Activated naive CD8-positive, alpha-beta T cell treated with anti-CD3 and anti-CD28 coated beads, Interleukin-2, amount 10 ng/mL, durations not matched to agents 7 days and 5 days (primary cell): ENCODE results near the gene CCDC81. TPM values are rescaled to one million over a fixed set of nuclear protein-coding genes. Genes with fewer than 3 reads are reported as not detected.
"Not testable (repeated sequence)": the region's sequence is repeated elsewhere in the genome, so short reads cannot be mapped to it uniquely, and the experiment has no call there.

ENCODE experiments used
- ATAC-seq: fragments of 150-1000 bp; cut with Tn5 transposase; one replicate; pipeline ENCODE4 v1.10.0; 2021; ENCODE audit warnings: low read depth, moderate library complexity
- POLR2A ChIA-PET: fragments of 350-600 bp; sonication (Branson Sonifier 250); formaldehyde crosslinking; loops from one replicate; lab custom pipeline; 2021; ENCODE audit warnings: antibody characterized with exemption; lab: Charles Lee
- DNase-seq: peaks from one replicate; pipeline ENCODE4 v3.0.0; 2021
- H3K27ac Mint-ChIP-seq: one replicate; pipeline ENCODE4 v1.8.0; 2022; ENCODE audit warnings: mild to moderate bottlenecking, mixed read lengths
- H3K27me3 Mint-ChIP-seq: one replicate; pipeline ENCODE4 v1.8.0; 2022; ENCODE audit warnings: mild to moderate bottlenecking, moderate library complexity, mixed read lengths
- H3K36me3 Mint-ChIP-seq: one replicate; pipeline ENCODE4 v1.8.0; 2021; ENCODE audit warnings: mild to moderate bottlenecking, mixed read lengths
- H3K4me1 Mint-ChIP-seq: one replicate; pipeline ENCODE4 v1.8.0; 2021; ENCODE audit warnings: mixed read lengths
- H3K4me3 Mint-ChIP-seq: one replicate; pipeline ENCODE4 v1.8.0; 2022; ENCODE audit warnings: mild to moderate bottlenecking, moderate library complexity, mixed read lengths
- H3K9me3 Mint-ChIP-seq: one replicate; pipeline ENCODE4 v1.8.0; 2021; ENCODE audit warnings: mixed read lengths
- total RNA-seq, 2 experiments: library from RNA; stranded (reverse); gene quantifications; one replicate each; pipeline ENCODE4 v1.2.3, GENCODE V29; 2021

Gene CCDC81
- under 1 TPM; 0.39 to 0.43 TPM for total RNA-seq

DNA sequence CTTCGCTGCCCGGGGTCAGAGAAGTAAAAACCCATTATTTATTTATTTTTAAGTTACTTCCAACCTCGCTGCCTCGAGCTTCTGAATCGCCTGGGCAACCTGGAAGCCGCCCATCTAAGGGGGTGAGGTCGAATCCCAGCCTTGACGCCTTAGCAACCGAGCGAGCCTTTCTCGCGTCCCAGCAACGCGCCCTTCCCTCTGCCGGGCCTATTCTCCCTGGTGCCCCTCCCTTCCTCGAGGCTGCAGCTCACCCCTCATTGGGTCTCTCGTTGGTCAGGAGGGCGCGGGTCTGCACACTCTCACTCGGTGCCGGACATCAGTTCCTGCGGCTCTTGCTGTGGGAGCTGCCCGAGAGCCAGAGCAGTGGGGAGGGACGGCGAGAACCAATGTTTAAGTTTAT, at the start of gene CCDC81:
TSS of gene CCDC81 (plus strand) at position 302 of the 400 bp plus-strand sequence. CDS start 277 bp downstream, outside the sequence.
- DNase-seq (no peak), ATAC-seq (no peak)
- Mint-ChIP-seq H3K27ac (no peak within 1 kb of the TSS), H3K27me3 (peaks cover 2% of the 10 kb centered on the region), H3K9me3 (peaks cover 8% of the 10 kb centered on the region), H3K4me1 (peaks cover 13% of the 10 kb centered on the region), H3K36me3 (peaks cover 2% of the 10 kb centered on the region), H3K4me3 (no peak within 1 kb of the TSS)
- POLR2A ChIA-PET: no interaction called here

DNA sequence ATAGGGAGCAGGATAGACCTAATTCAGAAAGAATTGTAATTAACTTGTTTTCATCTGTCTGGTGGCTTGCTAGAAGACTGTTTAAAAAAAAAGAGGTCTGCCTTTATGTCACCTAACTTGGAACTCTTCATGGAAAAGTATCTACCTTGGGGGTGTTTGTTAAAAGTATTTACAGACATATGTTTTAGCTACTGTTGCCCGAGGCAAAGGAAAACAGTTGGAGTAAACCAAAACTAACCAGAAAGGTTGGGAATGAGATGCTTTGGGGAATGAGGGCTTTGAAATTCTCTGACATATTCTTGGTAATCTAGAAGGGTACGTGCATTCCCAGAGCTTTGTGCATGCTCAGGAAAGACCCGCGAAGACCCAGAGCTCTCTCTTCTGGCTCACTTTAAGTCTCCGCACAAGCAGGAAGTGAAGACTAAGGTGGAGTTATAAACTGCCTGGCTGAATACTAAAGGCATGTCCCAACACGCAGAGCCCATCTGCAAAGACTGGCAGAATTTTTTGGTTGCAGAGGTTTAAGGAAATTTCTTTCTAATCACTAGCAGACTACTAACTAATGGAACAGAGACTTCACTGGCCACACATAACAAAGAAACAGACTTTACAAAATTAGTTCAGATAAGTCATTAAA, 39.4 kb upstream of the CCDC81 start:
- DNase-seq: no peak
- Mint-ChIP-seq H3K4me1 (peaks cover 4% of the 10 kb centered on the region), H3K36me3 (peaks cover 60% of the 10 kb centered on the region), H3K4me3 (no peak overlapping the region), H3K27me3 (no peaks in the 10 kb centered on the region), H3K9me3 (peaks cover 3% of the 10 kb centered on the region), H3K27ac (no peak overlapping the region)
- ATAC-seq: no peak
- POLR2A ChIA-PET: no interaction called here

DNA sequence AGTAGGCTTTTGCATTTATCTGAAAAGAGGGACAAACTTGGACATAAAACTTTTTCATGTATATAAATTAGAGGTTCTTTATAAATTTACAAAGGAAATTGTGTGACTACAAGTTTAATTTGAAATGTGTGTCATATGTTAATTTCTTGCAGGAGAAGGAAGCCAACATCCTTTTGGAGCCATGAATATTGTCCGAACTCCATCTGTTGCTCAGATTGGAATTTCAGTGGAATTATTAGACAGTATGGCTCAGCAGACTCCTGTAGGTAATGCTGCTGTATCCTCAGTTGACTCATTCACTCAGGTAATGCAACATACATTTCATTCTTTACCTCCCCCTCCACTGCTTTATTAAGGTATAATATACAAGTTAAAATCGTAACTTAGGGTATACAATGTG, 37.5 kb upstream of the CCDC81 start:
- Mint-ChIP-seq H3K4me1 (peaks cover 4% of the 10 kb centered on the region), H3K27me3 (no peaks in the 10 kb centered on the region), H3K36me3 (peaks cover 67% of the 10 kb centered on the region), H3K9me3 (peaks cover 3% of the 10 kb centered on the region), H3K4me3 (no peak overlapping the region), H3K27ac (no peak overlapping the region)
- ATAC-seq (no peak), DNase-seq (no peak)
- POLR2A ChIA-PET: interaction anchor here (0.6 kb wide), 1 partner anchor 36 kb away, joined by 3 read pairs; no protein-coding TSS in a partner anchor

DNA sequence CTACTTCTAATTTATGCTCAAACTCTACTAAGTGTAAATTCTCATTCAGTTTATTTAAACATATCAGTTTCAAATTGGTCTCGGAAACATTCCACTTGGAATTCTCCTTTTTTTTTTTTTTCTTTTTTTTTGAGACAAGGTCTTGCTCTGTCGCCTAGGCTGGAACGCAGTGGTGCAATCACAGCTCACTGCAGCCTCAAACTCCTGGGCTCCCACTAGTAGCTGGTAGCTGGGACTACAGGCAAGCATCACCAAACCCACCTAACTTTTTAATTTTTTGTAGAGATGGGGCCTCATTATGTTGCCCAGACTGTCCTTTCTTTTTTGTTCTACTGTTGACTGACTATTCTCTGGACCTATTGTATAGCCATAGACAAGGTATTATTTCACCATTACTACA, 33.3 kb upstream of the CCDC81 start:
- H3K4me3 Mint-ChIP-seq: no peak overlapping the region
- H3K27me3 Mint-ChIP-seq: no peaks in the 10 kb centered on the region
- no peaks in the 10 kb centered on the region for H3K9me3 Mint-ChIP-seq
- ATAC-seq: no peak
- peaks cover 45% of the 10 kb centered on the region for H3K36me3 Mint-ChIP-seq
- peaks cover 3% of the 10 kb centered on the region for H3K4me1 Mint-ChIP-seq
- POLR2A ChIA-PET: no interaction called here
- DNase-seq: no peak
- no peak overlapping the region for H3K27ac Mint-ChIP-seq

DNA sequence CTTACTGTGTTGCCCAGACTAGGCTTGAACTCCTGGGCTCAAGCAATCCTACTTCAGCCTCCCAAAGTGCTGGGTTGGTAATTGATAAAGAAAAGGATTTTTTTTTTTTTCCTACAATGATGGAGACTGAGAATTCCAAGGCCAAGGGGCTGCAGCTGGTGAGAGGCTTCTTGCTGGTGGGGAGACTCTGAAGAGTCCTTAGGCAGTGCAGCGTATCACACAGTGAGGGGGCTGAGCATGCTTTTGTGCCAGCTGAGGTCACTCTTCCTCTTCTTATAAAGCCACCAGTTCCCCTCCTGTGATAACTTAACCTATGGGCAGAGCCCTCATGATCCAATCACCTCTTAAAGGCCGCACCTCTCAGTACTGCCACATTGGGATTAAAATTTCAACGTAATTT, 28.2 kb upstream of the CCDC81 start:
- ATAC-seq (no peak), DNase-seq (no peak)
- Mint-ChIP-seq H3K27me3 (no peaks in the 10 kb centered on the region), H3K4me1 (peaks cover 3% of the 10 kb centered on the region), H3K4me3 (no peak overlapping the region), H3K27ac (no peak overlapping the region), H3K9me3 (peaks cover 3% of the 10 kb centered on the region), H3K36me3 (peaks cover 17% of the 10 kb centered on the region)
- POLR2A ChIA-PET: interaction anchor here (0.7 kb wide), 1 partner anchor 62 kb away, joined by 3 read pairs; no protein-coding TSS in a partner anchor

DNA sequence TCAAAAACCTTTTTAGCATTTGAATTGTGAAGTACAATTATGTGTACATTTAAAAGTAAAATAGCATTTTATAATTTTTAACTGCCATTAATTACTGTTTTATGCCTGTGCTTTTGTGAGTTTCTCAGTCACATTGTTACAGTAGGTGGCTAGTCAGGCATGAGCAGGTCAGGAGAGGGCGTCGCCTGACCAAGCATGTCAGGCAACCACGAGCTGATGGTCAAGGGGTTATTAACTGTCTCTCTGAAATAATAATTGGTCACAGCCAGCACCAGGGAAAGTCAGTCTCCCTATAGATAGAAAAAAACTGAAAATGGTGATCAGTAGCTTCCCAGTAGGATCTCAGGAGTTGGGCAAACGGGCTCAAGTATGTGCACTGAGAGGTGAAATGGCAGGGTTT, 19.4 kb upstream of the CCDC81 start:
- no peaks in the 10 kb centered on the region for H3K27me3 Mint-ChIP-seq
- POLR2A ChIA-PET: no interaction called here
- no peaks in the 10 kb centered on the region for H3K4me1 Mint-ChIP-seq
- no peaks in the 10 kb centered on the region for H3K36me3 Mint-ChIP-seq
- H3K9me3 Mint-ChIP-seq: peaks cover 3% of the 10 kb centered on the region
- DNase-seq (no peak), ATAC-seq (no peak)
- no peak overlapping the region for H3K4me3 Mint-ChIP-seq
- no peak overlapping the region for H3K27ac Mint-ChIP-seq

DNA sequence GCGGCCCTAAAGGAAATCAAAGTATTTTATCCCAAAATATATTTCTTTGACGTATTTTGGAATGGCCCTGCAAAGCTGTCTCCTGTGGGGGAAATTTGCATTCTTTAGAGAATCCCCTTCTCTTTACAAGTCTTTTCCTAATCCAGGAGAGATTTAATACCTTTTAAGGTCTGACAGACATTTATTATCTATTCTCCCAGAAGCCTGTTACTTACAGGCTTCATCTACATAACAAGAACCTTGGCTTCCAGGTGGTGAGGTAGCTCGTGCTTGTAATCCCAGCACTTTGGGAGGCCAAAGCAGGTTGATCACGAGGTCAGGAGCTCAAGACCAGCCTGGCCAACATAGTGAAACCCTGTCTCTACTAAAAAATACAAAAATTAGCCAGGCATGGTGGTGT, 17.3 kb upstream of the CCDC81 start:
- H3K27ac Mint-ChIP-seq, H3K36me3 Mint-ChIP-seq, H3K9me3 Mint-ChIP-seq, DNase-seq, H3K4me3 Mint-ChIP-seq, ATAC-seq, POLR2A ChIA-PET, H3K27me3 Mint-ChIP-seq, H3K4me1 Mint-ChIP-seq: not testable (repeated sequence)

DNA sequence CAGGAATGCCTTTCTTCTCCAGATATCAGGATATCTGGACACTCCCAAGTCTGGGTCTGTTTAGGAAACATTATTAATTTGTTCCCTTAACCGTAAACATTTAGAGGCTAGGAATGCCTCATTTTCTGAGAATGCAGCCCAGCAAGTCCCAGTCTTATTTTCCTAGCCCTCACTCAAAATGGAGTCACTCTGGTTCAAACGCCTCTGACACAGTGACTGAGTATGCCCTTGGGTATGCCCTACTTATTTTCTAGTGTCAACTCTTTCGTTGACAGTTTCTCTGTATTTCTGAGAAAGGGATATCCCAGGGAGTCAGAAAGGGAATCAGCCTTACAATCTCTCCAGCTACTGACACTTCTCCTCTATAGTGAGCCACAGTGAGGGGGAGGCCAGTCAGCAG, 16.0 kb upstream of the CCDC81 start:
- ATAC-seq: no peak
- Mint-ChIP-seq H3K27ac (no peak overlapping the region), H3K4me1 (no peaks in the 10 kb centered on the region), H3K27me3 (no peaks in the 10 kb centered on the region), H3K9me3 (no peaks in the 10 kb centered on the region), H3K36me3 (no peaks in the 10 kb centered on the region), H3K4me3 (no peak overlapping the region)
- no peak for DNase-seq
- POLR2A ChIA-PET: no interaction called here

DNA sequence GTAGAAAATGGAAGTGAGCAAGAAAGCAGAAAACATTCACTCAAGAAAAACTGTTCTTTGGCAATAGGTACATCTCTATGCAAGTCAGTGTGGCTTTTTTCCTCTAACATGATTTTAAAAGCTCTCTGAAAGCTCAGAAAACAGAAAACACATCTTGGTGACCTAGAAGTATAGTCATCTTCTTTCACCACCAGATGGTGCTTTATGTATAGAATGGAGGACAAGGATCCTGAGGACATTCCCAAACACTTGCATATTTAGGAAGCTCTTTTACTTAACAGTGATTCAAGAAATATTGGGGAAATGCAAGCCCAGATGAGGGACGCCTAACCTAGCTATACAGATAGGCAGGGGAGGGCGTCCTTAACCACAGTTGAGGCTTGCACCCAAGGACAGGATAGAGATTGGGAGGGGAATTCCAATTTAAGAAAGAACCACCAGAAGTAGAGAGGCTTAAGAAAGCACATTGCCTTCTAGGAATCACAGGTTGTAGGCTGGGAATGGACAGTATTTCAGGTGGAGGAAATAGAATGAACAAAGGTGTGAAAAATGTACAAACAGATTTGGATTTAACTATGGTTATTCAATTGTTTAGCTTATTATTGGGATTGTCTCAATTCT, 13.8 kb upstream of the CCDC81 start:
- H3K27ac Mint-ChIP-seq: no peak overlapping the region
- no peaks in the 10 kb centered on the region for H3K27me3 Mint-ChIP-seq
- ATAC-seq: no peak
- H3K36me3 Mint-ChIP-seq: no peaks in the 10 kb centered on the region
- POLR2A ChIA-PET: interaction anchor here (0.7 kb wide), 1 partner anchor 74 kb away, joined by 5 read pairs; no protein-coding TSS in a partner anchor
- H3K9me3 Mint-ChIP-seq: no peaks in the 10 kb centered on the region
- DNase-seq: no peak
- H3K4me1 Mint-ChIP-seq: no peaks in the 10 kb centered on the region
- no peak overlapping the region for H3K4me3 Mint-ChIP-seq

DNA sequence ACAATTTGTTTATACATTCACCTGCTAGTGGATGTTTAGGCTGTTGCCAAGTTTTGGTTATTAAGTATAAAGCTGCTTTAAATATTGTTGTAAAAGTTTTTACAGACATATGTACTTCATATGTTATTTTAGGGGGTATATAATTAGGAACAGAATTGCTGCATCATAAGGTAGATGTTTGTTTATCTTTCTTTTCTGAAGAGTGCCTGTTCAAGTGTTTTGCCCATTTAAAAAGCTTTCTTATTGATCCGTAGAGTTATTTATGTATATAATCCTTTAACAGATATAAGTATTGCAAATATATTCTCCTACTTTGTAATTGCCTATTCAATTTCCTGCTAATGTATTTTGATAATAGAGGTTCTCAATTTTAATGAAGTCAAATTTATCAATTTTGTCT, 11.3 kb upstream of the CCDC81 start:
- Mint-ChIP-seq H3K4me3 (no peak overlapping the region), H3K27me3 (no peaks in the 10 kb centered on the region), H3K27ac (no peak overlapping the region), H3K9me3 (no peaks in the 10 kb centered on the region), H3K4me1 (no peaks in the 10 kb centered on the region), H3K36me3 (no peaks in the 10 kb centered on the region)
- DNase-seq (no peak), ATAC-seq (no peak)
- POLR2A ChIA-PET: no interaction called here

DNA sequence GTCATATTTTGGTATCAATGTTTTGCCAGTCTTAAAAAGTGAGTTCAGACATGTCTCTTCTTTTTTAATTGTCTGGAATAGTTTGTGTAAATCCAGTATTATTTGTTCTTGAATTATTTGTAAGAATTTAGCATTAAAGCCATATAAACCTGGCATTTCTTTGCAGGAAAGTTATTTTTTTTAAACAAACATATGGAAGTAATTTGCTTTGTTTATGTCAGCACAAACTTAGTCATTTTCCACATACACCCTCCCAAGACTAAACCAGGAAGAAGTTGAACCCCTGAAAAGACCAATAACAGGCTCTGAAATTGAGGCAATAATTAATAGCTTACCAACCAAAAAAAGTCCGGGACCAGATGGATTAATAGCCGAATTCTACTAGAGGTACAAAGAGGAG, 9.1 kb upstream of the CCDC81 start:
- H3K4me1 Mint-ChIP-seq: peaks cover 2% of the 10 kb centered on the region
- DNase-seq (no peak), ATAC-seq (no peak)
- POLR2A ChIA-PET: no interaction called here
- no peaks in the 10 kb centered on the region for H3K27me3 Mint-ChIP-seq
- no peak overlapping the region for H3K27ac Mint-ChIP-seq
- H3K36me3 Mint-ChIP-seq: no peaks in the 10 kb centered on the region
- peaks cover 4% of the 10 kb centered on the region for H3K9me3 Mint-ChIP-seq
- H3K4me3 Mint-ChIP-seq: no peak overlapping the region

DNA sequence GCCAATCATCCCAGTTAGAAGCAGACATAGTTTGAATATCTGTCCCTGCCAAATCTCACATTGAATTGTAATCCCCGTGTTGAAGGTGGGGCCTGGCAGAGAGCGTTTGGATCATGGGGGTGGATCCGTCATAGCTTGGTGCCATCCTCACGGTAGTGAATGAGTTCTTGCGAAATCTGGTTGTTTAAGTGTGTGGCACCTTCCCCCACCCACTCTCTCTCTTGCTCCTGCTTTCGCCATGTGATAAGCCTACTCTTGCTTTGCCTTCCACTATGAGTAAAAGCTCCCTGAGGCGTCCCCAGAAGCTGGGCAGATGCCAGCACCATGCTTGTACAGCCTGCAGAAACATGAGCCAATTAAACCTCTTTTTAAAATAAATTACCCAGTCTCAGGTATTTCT, 5.0 kb upstream of the CCDC81 start:
- no peak for DNase-seq
- H3K4me3 Mint-ChIP-seq: no peak overlapping the region
- no peaks in the 10 kb centered on the region for H3K27me3 Mint-ChIP-seq
- H3K9me3 Mint-ChIP-seq: peaks cover 4% of the 10 kb centered on the region
- ATAC-seq: no peak
- H3K27ac Mint-ChIP-seq: no peak overlapping the region
- peaks cover 2% of the 10 kb centered on the region for H3K36me3 Mint-ChIP-seq
- POLR2A ChIA-PET: no interaction called here
- peaks cover 15% of the 10 kb centered on the region for H3K4me1 Mint-ChIP-seq

DNA sequence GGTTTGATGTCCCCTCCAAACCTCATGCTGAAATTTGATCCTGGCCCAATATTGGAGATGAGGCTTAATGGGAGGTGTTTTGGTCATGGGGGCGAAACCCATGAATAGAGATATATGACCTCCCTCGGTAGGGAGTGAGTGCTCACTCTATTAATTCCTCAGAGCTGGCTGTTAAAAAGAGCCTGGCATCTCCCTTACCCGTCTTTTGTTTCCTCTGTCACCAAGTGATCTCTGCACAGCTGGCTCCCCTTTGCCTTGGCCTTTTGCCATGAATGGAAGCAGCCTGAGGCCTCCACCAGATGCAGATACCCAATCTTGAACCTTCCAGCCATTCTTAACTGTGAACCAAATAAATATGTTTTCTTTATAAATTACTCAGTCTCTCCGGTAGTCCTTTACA, 4.5 kb upstream of the CCDC81 start:
- H3K27me3 Mint-ChIP-seq: no peaks in the 10 kb centered on the region
- H3K36me3 Mint-ChIP-seq: peaks cover 2% of the 10 kb centered on the region
- H3K4me1 Mint-ChIP-seq: peaks cover 15% of the 10 kb centered on the region
- DNase-seq (no peak), ATAC-seq (no peak)
- H3K4me3 Mint-ChIP-seq: no peak overlapping the region
- POLR2A ChIA-PET: no interaction called here
- no peak overlapping the region for H3K27ac Mint-ChIP-seq
- peaks cover 4% of the 10 kb centered on the region for H3K9me3 Mint-ChIP-seq

DNA sequence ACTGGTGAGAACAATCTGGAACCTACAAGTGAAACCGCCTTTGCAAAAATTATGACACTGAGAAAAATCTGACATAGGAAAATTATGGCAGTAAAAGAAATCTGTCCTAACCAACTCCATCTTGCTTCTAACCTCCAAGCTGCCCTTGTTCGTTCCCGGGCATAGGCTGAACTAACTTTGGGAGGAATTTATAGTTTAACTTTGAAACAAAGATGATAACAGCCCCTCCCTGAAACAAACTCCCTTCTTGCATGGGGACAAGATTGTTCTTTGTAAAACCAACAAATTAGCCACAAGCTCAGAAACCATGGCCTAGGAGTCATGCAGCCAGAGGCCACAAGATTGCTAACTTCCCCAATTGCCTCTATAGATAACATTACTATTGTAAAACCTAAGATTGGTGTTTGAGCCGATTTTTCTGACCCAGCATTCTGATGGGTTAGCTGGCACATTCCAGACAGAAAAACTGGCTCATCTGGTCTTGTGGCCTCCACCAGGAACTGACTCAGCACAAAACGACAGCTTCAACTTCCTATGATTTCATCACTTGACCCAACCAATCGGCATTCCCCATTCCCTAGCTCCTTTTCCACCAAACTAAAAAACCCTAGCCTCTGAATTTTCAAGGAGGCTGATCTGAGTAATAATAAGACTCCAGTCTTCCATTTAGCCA, 3.6 kb upstream of the CCDC81 start:
- H3K9me3 Mint-ChIP-seq: peaks cover 5% of the 10 kb centered on the region
- H3K4me1 Mint-ChIP-seq: peaks cover 15% of the 10 kb centered on the region
- H3K27ac Mint-ChIP-seq: no peak overlapping the region
- DNase-seq (no peak), ATAC-seq (no peak)
- POLR2A ChIA-PET: no interaction called here
- peaks cover 2% of the 10 kb centered on the region for H3K36me3 Mint-ChIP-seq
- no peaks in the 10 kb centered on the region for H3K27me3 Mint-ChIP-seq
- H3K4me3 Mint-ChIP-seq: no peak overlapping the region
